SK-N-SH (cell line): ENCODE data around the gene CEP250. TPM values are rescaled to one million over a fixed set of nuclear protein-coding genes. Genes with fewer than 3 reads are reported as not detected.

ENCODE experiments used
- CHD2 ChIP-seq: fragments of 150-350 bp; IDR thresholded peaks from 2 replicates; pipeline ENCODE4 v1.6.1; 2018; ENCODE audit warnings: low read length; ENCODE audit not compliant: partially characterized antibody
- EP300 ChIP-seq, 2 experiments: IDR thresholded peaks; 2 replicates each; pipeline versions ENCODE4 v1.4.0 to v1.6.1; 2012; ENCODE audit warnings: borderline replicate concordance in 1 of 2, low read depth in 1 of 2, low read length in 1 of 2
- EZH2phosphoT487 ChIP-seq: fragments of 200-600 bp; sonication (generic); IDR thresholded peaks from 2 replicates; pipeline ENCODE4 v1.6.1; 2017; ENCODE audit warnings: low read depth, mixed run types, mild to moderate bottlenecking, antibody characterized with exemption, moderate library complexity, borderline replicate concordance
- FOSL2 ChIP-seq: IDR thresholded peaks from 2 replicates; pipeline ENCODE4 v1.4.0; 2012; ENCODE audit warnings: low read depth, mild to moderate bottlenecking, moderate library complexity, borderline replicate concordance
- FOXM1 ChIP-seq: IDR thresholded peaks from 2 replicates; pipeline ENCODE4 v1.4.0; 2012; ENCODE audit warnings: low read depth, mild to moderate bottlenecking
- JUND ChIP-seq: IDR thresholded peaks from 2 replicates; pipeline ENCODE4 v1.4.0; 2012
- MXI1 ChIP-seq: IDR thresholded peaks from 2 replicates; pipeline ENCODE4 v1.6.1; 2012; ENCODE audit warnings: mild to moderate bottlenecking, low read depth, low read length, improper control_type of control experiment
- NRF1 ChIP-seq: IDR thresholded peaks from 2 replicates; pipeline ENCODE4 v1.6.1; 2012; ENCODE audit warnings: low read depth, mild to moderate bottlenecking, low read length
- PBX3 ChIP-seq: IDR thresholded peaks from 2 replicates; pipeline ENCODE4; 2012
- RCOR1 ChIP-seq: fragments of 150-350 bp; IDR thresholded peaks from 2 replicates; pipeline ENCODE4 v1.6.1; 2017; ENCODE audit warnings: antibody characterized with exemption, low read length
- REST ChIP-seq: IDR thresholded peaks from 2 replicates; pipeline ENCODE4 v1.6.1; 2012; ENCODE audit warnings: mild to moderate bottlenecking, low read depth, low read length, moderate library complexity
- RFX5 ChIP-seq: IDR thresholded peaks from 2 replicates; pipeline ENCODE4 v1.6.1; 2012; ENCODE audit warnings: mild to moderate bottlenecking, improper control_type of control experiment, low read length
- SMC3 ChIP-seq: IDR thresholded peaks from 2 replicates; pipeline ENCODE4 v1.6.1; 2012; ENCODE audit warnings: low read depth, low read length, improper control_type of control experiment
- TAF1 ChIP-seq: IDR thresholded peaks from 2 replicates; pipeline ENCODE4 v1.6.1; 2012; ENCODE audit warnings: low read depth, mild to moderate bottlenecking, low read length, moderate library complexity, borderline replicate concordance
- TEAD4 ChIP-seq: IDR thresholded peaks from 2 replicates; pipeline ENCODE4 v1.4.0; 2012; ENCODE audit warnings: mild to moderate bottlenecking, borderline replicate concordance; ENCODE audit not compliant: insufficient read depth
- USF1 ChIP-seq: IDR thresholded peaks from 2 replicates; pipeline ENCODE4 v1.4.0; 2012; ENCODE audit warnings: low read depth, borderline replicate concordance
- YY1 ChIP-seq: IDR thresholded peaks from 2 replicates; pipeline ENCODE4 v1.4.0; 2012; ENCODE audit warnings: low read depth, mild to moderate bottlenecking
- ZBTB33 ChIP-seq: IDR thresholded peaks from 2 replicates; pipeline ENCODE4 v1.4.0; 2012; ENCODE audit warnings: low read depth, borderline replicate concordance
- polyA plus RNA-seq, 3 experiments: library from polyadenylated mRNA; depleted of rRNA; stranded (reverse); fragments of >200 nt; gene quantifications; 2 replicates each; pipeline ENCODE4 v1.2.3, GENCODE V29; 2012

CEP250 gene
- polyA plus RNA-seq, 1 of the 3 experiments (the other 2 are of a cell fraction), result 13.3 TPM

GRCh38 chr20:35541783-35542662, 86.6 kb downstream of the CEP250 start, which contains the start of gene ERGIC3 (continued):
- TF ChIP-seq PBX3 (no peak), NRF1 (peak; percentile 95), EP300 (IDR thresholded peaks at IDR 0.05; ENCODE audit: borderline replicate concordance in 1 of 2, low read depth in 1 of 2, low read length in 1 of 2) (no peak), USF1 (no peak), TEAD4 (no peak), FOXM1 (no peak), CHD2 (no peak), FOSL2 (no peak), RCOR1 (no peak), RFX5 (no peak), YY1 (0 out of 2 replicates have a peak, but pooled peaks have one; percentile 38), ZBTB33 (no peak), JUND (no peak), REST (no peak), SMC3 (no peak), TAF1 (peak; percentile 47; the same call in 1 of the 2 replicates), MXI1 (peak; percentile 66; the same call in 1 of the 2 replicates), EZH2phosphoT487 (no peak)
